ENCODE data around the gene PCGF6. TPM values are rescaled to one million over a fixed set of nuclear protein-coding genes. Genes with fewer than 3 reads are reported as not detected.

PCGF6 gene
- polyA plus RNA-seq, 3 donors: 11.8 to 13.6 (median 12.3) TPM

- DNase-seq: no peak
These were observed 16.4 kb downstream of the PCGF6 start for GRCh38 chr10:103334567-103334966.

GRCh38 chr10:103333934-103334520, 16.9 kb downstream of the PCGF6 start:
- no peak for DNase-seq

- no peak for DNase-seq
These were observed 23.0 kb downstream of the PCGF6 start for GRCh38 chr10:103327906-103328305.

GRCh38 chr10:103316087-103316486, 34.9 kb downstream of the PCGF6 start:
- DNase-seq: no peak

GRCh38 chr10:103310197-103310596, 40.7 kb downstream of the PCGF6 start:
- DNase-seq: no peak

GRCh38 chr10:103307594-103307993, 43.3 kb downstream of the PCGF6 start:
- no peak for DNase-seq

- DNase-seq: no peak
These were observed 55.4 kb downstream of the PCGF6 start for GRCh38 chr10:103295374-103296015.

GRCh38 chr10:103291588-103291987, 59.4 kb downstream of the PCGF6 start:
- DNase-seq: no peak

- no peak for DNase-seq
These were observed 62.9 kb downstream of the PCGF6 start for GRCh38 chr10:103287992-103288391.

GRCh38 chr10:103284170-103284569, 66.8 kb downstream of the PCGF6 start:
- no peak for DNase-seq

GRCh38 chr10:103282961-103283360, 68.0 kb downstream of the PCGF6 start:
- DNase-seq: no peak

GRCh38 chr10:103281753-103282152, 69.2 kb downstream of the PCGF6 start:
- peak; percentile 23 for DNase-seq

- no peak for DNase-seq
These were observed 70.4 kb downstream of the PCGF6 start for GRCh38 chr10:103280506-103280905.

- no peak for DNase-seq
These were observed 70.9 kb downstream of the PCGF6 start for GRCh38 chr10:103280031-103280430.

- DNase-seq: peak; percentile 64
These were observed 72.1 kb downstream of the PCGF6 start for GRCh38 chr10:103278862-103279298.

GRCh38 chr10:103278537-103278823, 72.5 kb downstream of the PCGF6 start:
- DNase-seq: no peak

- DNase-seq: no peak
These were observed 73.0 kb downstream of the PCGF6 start for GRCh38 chr10:103277713-103278536.

GRCh38 chr10:103276896-103277712, 73.8 kb downstream of the PCGF6 start, which contains the start of gene INA:
TSS of gene INA (plus strand) at chr10:103277138. CDS start at chr10:103277212, 74 bp downstream.
- peak; percentile 73 for DNase-seq

GRCh38 chr10:103276251-103276895, 74.6 kb downstream of the PCGF6 start:
- no peak for DNase-seq

GRCh38 chr10:103273041-103273441, 77.9 kb downstream of the PCGF6 start:
- no peak for DNase-seq

- DNase-seq: peak; percentile 88
These were observed 85.1 kb downstream of the PCGF6 start for GRCh38 chr10:103265717-103266329.

Data from renal pelvis (tissue), 4 donors.